HG03439 (cell line): ENCODE results near the gene LITAFD.
"Not testable (repeated sequence)": the region's sequence is repeated elsewhere in the genome, so short reads cannot be mapped to it uniquely, and the experiment has no call there.

ENCODE experiments used
- ATAC-seq: cut with Tn5 transposase; IDR thresholded peaks from one replicate; pipeline ENCODE4 v1.9.1; 2021; ENCODE audit warnings: mild to moderate bottlenecking, moderate library complexity; ENCODE audit not compliant: unreplicated experiment

The LITAFD gene

GRCh38 chr16:8855972-8856371 lies 26.2 kb upstream of the LITAFD start:
- no peak for ATAC-seq

- ATAC-seq, result no peak
Observed at GRCh38 chr16:8858994-8859912, 22.9 kb upstream of the LITAFD start.

GRCh38 chr16:8859913-8860881 lies 22.0 kb upstream of the LITAFD start:
- ATAC-seq, result no peak

GRCh38 chr16:8861563-8862308 lies 20.4 kb upstream of the LITAFD start:
- ATAC-seq, result no peak

GRCh38 chr16:8862309-8863130 lies 19.6 kb upstream of the LITAFD start:
- no peak for ATAC-seq

GRCh38 chr16:8863594-8864424 lies 18.3 kb upstream of the LITAFD start:
- ATAC-seq, result no peak

- no peak for ATAC-seq
Observed at GRCh38 chr16:8864480-8865110, 17.6 kb upstream of the LITAFD start.

- no peak for ATAC-seq
Observed at GRCh38 chr16:8865145-8865882, 16.8 kb upstream of the LITAFD start.

- no peak for ATAC-seq
Observed at GRCh38 chr16:8866118-8866883, 15.8 kb upstream of the LITAFD start.

- no peak for ATAC-seq
Observed at GRCh38 chr16:8866884-8867215, 15.3 kb upstream of the LITAFD start.

- ATAC-seq, result no peak
Observed at GRCh38 chr16:8867216-8867931, 14.8 kb upstream of the LITAFD start.

GRCh38 chr16:8867932-8868415 lies 14.2 kb upstream of the LITAFD start:
- no peak for ATAC-seq

- peak; percentile 59 for ATAC-seq
Observed at GRCh38 chr16:8868416-8869211, 13.5 kb upstream of the LITAFD start, which contains the start of gene CARHSP1. Gene CARHSP1 (minus strand): TSS chr16:8869006. CDS start chr16:8859328, 9,678 bp downstream.

GRCh38 chr16:8869212-8869987 lies 12.8 kb upstream of the LITAFD start:
- ATAC-seq, result no peak

GRCh38 chr16:8869988-8870241 lies 12.2 kb upstream of the LITAFD start:
- not testable (repeated sequence) for ATAC-seq
